GM21423 (cell line): ENCODE data around the gene PRG2.
"Not testable (repeated sequence)": the region's sequence is repeated elsewhere in the genome, so short reads cannot be mapped to it uniquely, and the experiment has no call there.

Experiments used
- ATAC-seq: cut with Tn5 transposase; IDR thresholded peaks from one replicate; pipeline ENCODE4 v1.9.1; 2021; ENCODE audit warnings: mild to moderate bottlenecking, moderate library complexity; ENCODE audit not compliant: unreplicated experiment

PRG2 gene

DNA sequence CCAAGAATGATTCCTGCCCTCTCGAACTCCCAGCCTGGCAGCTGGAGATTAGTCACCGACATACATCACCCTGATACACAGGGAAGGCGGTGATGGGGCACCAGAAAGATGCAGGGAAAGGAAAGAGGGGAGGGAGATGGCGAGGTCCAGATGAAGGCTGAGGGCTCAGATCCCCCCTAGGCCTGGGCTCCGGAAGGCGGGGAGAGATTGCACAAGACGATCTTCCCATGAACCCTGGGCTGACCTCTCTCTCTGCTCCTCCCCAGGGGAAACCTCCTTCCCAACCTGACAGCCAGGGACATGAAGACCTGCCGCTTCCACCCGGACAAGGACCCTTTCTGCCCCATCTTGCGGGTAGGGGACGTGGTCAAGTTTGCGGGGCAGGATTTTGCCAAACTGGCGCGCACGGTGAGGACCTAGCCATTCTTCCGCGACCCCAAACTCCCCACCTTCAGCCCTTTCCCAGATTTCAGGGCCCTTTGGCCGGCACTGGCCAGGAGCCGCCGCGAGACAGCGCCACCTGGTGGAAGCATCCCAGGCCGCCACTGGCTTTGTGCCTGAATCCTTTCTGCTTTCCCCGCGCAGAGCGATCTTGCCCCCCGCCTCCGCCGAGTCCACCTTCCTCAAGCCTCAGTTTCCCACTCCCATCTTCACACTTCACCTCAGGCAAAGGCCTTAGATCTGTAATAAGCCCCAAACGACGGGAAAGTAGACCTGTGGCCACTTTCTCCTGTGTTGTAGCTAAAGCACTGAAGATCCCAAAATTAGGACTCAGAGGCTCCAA lies 40.8 kb downstream of the PRG2 start:
- ATAC-seq = peak; percentile 46

DNA sequence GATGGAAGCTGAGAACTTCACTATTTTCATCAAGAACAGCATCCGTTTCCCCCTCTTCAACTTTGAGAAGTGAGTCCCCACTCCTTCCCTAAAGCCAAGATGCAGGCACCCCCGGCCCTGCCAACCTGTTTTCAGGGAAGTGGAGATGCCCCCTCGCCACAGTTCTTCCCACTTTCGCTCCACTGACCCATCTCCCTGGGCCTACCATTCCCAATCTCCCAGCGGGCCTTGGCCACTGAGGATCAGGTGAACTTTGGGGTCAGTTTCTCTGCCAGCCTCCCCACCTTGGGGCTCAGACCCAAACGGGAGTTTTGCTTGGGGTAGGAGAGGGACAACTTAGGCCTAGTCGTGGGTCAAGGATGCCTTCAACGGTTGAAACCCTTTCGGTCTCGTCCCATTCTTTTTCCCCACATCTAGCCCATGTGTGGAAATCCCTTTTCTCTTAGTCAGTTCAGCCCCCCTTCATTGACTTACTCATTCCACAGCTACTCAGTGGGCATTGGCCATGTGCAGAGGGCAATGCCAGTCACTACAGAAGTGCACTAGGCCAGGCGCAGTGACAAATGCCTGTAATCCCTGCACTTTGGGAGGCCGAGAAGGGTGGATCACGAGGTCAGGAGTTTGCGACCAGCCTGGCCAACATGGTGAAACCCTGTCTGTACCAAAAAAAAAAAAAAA lies 41.7 kb downstream of the PRG2 start:
- no peak for ATAC-seq

DNA sequence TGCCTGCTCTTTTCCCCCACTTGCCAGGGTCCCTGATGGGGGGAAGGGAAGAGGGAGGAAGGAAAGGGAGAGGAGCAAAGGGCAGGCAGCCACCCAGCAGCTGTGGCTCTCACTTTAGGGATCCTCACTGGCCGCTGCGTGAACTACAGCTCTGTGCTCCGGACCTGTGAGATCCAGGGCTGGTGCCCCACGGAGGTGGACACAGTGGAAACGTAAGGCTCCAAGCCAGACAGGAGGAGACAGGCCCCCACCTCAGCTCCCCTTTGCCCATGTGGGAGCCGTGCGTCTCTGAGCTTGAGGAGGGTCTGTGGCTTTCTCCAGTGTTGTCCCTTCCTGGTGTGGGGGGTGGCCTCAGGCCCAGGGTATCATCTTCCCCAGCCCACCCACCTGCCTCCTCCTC lies 42.4 kb downstream of the PRG2 start:
- ATAC-seq = no peak

DNA sequence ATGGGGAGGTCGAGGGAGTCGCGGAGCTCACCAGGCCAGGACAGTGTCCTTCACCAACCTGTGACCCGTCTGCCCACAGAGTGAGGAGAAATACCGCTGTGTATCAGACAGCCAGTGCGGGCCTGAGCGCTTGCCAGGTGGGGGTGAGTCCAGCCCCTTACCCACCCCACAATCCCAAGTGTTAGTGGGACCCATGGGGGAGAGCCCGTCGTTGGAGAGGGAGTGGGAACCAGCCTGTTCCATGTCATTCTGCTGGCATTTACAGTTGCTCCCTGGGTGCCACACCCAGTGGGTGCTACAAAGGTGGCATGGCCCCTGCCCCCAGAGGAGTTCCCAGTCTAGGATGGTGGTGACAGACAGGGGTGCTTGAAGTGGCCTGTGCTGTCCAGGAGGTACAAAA lies 43.1 kb downstream of the PRG2 start:
- no peak for ATAC-seq

DNA sequence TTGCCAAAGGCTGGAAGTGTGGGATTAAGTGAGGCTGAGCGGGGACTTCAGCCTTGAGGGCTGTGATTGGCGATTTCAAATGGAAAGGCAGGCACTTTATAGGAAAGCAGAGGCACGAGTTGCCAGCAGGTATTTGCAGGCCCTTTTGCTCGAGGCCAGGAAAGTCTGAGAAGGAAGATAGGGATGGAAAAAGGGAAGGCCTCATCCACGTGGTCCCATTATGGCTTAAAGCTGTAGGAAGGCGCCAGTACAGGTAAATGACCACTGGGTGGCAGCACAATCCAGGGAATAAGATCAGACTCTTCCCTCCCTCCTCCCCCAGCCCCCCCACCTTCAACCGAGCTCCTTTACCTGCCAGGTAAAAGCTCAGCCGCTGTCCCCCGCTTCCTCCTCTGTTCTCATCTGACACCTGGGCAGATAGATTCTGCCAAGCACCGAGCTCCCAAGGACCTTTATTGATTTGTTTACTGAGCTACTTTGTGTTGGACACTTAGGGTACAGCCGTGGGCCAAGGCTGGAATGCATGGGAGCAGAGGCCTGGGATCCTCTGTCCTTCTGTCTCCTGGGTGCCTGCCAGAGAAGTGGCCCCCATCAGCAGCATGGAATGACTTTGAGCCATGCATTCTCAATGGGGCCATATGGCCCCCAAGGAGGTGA lies 44.8 kb downstream of the PRG2 start:
- ATAC-seq = peak; percentile 47

DNA sequence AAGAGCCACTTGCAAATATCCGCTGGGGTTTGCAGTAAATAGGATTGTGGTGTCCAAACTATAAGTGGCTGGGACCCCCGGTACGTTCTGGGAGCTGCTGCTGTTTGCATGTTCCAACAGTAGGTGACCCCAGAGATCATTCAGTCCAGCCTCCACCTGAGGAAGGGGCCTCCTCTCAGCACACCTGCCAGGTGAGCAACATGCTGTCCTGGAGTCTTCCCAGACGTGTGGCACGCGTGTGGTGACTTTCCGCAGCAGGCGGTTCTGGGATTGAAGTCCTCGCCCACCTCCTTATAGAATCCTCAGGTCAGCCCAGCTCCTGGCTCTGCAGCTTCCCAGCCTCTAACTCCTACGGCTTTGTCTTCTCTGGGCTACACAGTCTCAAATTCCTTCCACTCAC lies 45.6 kb downstream of the PRG2 start:
- ATAC-seq = no peak

DNA sequence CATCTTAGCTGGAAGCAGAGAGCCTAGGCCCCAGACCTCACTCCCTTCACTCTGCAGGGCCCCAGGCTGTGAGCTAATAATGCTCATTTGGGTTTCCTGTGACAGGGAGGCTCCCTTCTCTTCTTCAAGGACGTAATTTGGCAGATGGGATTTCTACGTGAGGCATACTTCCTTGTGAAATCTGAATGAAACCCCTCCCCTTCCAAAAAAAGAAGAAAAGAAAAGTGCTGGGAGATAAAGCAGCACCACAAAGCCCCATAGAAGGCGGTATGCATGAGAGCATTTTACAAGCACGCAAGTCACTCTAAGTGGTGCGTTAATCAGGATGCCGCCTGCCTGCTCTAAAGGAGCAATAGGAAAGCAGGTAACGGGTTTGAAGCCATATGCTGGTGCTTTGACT lies 46.6 kb downstream of the PRG2 start:
- no peak for ATAC-seq

DNA sequence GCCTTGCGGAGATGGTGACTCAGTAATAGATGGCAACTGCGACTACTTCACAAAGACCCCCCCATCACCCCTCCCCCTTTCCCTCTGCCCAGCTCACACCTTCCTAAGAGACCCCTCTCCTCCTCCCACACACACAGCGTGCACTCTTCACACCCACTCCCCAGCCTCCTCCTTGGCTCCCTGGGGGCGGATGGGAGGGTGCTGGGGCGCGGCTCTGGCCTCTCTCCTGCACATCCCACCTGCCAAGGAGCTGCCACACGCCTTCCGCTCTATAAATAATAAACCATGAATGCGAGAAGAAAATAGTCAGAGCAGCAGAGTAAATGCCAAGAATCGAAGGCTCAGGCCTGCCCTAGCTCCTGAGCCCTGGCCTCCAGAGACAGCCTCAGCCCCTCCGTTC lies 47.7 kb downstream of the PRG2 start:
- no peak for ATAC-seq

DNA sequence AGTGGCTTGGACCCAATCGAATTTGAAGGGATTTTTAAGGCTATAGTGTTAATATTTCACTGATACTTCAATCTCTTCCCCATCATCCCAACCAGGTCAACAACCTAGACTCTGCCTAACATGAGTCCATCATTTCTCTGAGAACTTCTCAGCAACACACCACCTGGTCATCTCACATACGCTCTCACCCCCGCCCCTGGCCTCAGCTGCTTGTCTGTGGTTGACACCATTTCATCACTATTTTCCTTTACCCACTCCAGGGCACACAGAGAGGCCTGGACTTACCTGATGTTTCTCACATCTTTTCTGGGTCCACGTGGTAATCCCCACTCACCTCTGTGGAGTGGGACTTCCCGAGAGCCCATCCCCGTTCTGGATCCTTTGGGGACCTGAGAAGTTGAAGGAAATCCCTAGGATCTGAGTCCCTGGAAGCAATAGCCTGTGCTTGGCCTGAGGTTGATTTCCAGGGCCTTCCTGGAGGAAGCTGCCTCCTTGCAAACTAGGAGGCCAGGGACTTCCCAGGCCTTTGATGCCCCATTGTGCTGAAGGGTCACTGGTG lies 49.1 kb downstream of the PRG2 start:
- no peak for ATAC-seq

DNA sequence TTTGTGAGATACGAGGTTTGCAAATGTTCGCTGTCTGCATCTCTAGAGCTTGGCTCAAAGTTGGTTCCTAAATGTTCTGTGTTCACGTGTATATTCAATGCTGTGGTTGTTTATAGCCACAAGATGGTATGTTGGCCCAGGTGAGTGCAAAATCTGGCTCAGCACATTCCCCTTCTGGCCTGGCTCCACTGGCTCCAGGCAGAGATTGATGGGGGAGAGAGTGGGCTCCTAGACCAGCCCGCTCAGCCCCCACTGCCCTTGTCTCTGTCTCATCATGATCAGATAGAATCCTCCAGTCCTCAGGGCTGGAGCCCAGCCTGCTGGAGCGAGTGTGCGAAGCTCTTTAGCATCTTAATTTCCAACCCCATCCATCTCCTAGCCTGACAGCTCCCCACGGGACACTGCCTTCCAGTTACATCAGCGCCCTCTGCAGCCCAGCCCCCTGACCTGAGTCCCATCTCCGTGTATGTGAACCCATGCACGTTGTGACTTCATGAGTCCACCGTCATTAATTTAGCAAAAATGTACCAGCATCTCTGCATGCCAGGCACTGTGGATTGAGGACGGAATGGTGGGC lies 50.3 kb downstream of the PRG2 start:
- no peak for ATAC-seq

DNA sequence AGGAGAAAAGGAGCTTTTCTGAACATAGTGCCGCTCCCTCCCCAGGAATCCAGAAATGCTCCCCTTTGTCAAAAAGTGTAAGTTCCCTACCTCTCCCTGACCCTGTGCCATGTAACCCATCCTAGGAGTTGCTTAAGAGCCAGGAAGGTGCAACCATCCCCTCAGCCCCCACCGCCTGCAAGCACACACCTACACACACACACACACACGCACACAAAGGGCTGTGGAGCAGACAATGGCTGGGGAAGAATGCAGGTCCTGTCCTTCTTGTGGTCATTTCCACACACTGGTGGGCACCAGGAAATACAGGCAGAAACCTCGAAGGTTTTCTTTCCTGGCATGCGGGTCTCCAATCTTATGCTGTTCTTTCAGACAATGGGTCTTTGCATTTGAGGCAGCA lies 51.1 kb downstream of the PRG2 start:
- ATAC-seq = no peak

DNA sequence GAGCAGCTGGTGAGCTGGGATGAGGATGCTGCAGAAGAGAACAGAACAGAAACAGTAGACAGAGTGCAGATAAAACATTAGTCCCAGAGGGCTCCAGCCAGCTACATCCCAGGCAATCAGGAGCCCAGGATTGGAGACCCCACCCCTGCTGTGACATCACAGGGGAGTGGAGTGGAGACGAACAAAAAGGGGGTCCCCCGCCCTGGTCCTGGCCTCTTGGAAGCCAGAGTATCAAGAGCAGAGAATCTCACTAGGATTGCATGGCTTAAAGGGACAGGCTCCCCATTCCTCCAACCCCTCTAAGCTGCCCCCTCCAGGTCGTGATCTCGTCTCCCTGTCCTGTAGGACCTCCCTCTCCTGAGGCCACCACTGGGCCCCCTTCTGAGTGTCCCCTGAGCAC lies 52.3 kb downstream of the PRG2 start, which contains the start of gene P2RX3:
P2RX3 (plus strand) TSS at position 211 of the 400 bp plus-strand sequence. CDS start 199 bp downstream, outside the sequence.
- no peak for ATAC-seq

DNA sequence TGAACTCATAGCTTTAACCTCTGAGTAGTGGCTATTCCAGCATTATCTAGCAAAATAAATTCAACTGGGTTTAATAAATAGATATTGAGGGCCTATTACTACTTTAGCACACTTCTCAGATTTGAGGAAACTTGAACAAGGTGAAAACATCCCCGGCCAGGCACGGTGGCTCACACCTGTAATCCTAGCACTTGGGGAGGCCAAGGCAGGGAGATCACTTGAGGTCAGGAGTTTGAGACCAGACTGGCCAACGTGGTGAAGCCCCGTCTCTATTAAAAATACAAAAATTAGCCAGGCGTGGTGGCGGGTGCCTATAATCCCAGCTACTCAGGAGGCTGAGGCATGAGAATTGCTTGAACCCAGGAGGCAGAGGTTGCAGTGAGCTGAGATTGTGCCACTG lies 53.6 kb downstream of the PRG2 start:
- not testable (repeated sequence) for ATAC-seq
